K562 (cell line): ENCODE results near the gene MRPL4. TPM values are rescaled to one million over a fixed set of nuclear protein-coding genes. Genes with fewer than 3 reads are reported as not detected.
A peak's percentile ranks its signal among the peaks of the same experiment; 100 is the strongest.

Experiments
- ATAC-seq: fragments of 200-7000 bp; cut with Tn5 transposase; 3 replicates; pipeline ENCODE4 v1.9.1; 2020; ENCODE audit warnings: moderate library complexity
- BruUV-seq: library from RNA; stranded (reverse); fragments of 400-500 nt; replicated peaks from 2 replicates; lab custom pipeline; 2021; lab: Mats Ljungman, UMichigan
- CTCF ChIA-PET: fragments of 300-600 bp; formaldehyde crosslinking; extraction: SDS; loops from one replicate; lab custom pipeline; 2021; ENCODE audit warnings: low intra/inter-chr PET ratio; lab: Yijun Ruan, JAX
- POLR2A ChIA-PET: fragments of 300-600, 350-650 bp; sonication (Branson Sonifier 250); formaldehyde crosslinking; extraction: SDS; loops from one replicate; lab custom pipeline; 2021; ENCODE audit warnings: antibody characterized with exemption, inconsistent platforms; lab: Yijun Ruan, JAX
- DNase-seq, 4 experiments: peaks; one replicate each; pipeline versions ENCODE4 v3.0.0 to v3.0.0-alpha.2; 2011 to 2018; ENCODE audit warnings: low spot score in 3 of 4, mixed read lengths in 3 of 4; ENCODE audit errors: extremely low read depth in 1 of 4
- FAIRE-seq: peaks from 2 replicates; lab custom pipeline; 2011; peaks lifted over from hg19 to GRCh38; lab: Jason Lieb, UNC
- H2AFZ ChIP-seq: 2 replicates; pipeline ENCODE4 v1.6.0; 2011; ENCODE audit warnings: low read depth, low read length, control low read depth, inconsistent platforms
- H3K27ac ChIP-seq: fragments of 200-600 bp; 3 replicates; pipeline ENCODE4 v1.8.0; 2011; ENCODE audit warnings: low read depth, mild to moderate bottlenecking, control low read depth, inconsistent platforms, low read length, moderate library complexity, mixed read lengths; ENCODE audit errors: extremely low read depth
- H3K27me3 ChIP-seq, 2 experiments: fragments of 300-600 bp in 1 of 2; 2 replicates in 1 of 2; 3 replicates in 1 of 2; pipeline versions ENCODE4 v1.6.0 to v1.8.0; 2011; ENCODE audit warnings: inconsistent platforms in 2 of 2, low read length in 2 of 2, mild to moderate bottlenecking in 1 of 2, mixed read lengths in 1 of 2, moderate library complexity in 1 of 2; ENCODE audit not compliant: control insufficient read depth in 2 of 2, insufficient read depth in 2 of 2
- H3K36me3 ChIP-seq: fragments of 300-600 bp; 3 replicates; pipeline ENCODE4 v1.8.0; 2011; ENCODE audit warnings: mild to moderate bottlenecking, low read length, inconsistent platforms; ENCODE audit not compliant: control insufficient read depth, insufficient read depth
- H3K4me1 ChIP-seq, 2 experiments: fragments of 200-600 bp in 1 of 2; replicated peaks in 1 of 2; 2 replicates in 1 of 2; 3 replicates in 1 of 2; pipeline versions ENCODE4 v1.5.1 to v1.8.0; 2011; ENCODE audit warnings: inconsistent platforms in 2 of 2, low read length in 2 of 2, mild to moderate bottlenecking in 1 of 2, mixed read lengths in 1 of 2, moderate library complexity in 1 of 2; ENCODE audit not compliant: control insufficient read depth in 2 of 2, insufficient read depth in 2 of 2
- H3K4me2 ChIP-seq: 2 replicates; pipeline ENCODE4 v1.6.1; 2011; ENCODE audit warnings: low read length, control low read depth, inconsistent platforms, mixed read lengths; ENCODE audit not compliant: insufficient read depth
- H3K4me3 ChIP-seq: fragments of 200-600 bp; sonication (generic), shearing (Covaris generic); 2 replicates; pipeline ENCODE4 v1.5.1; 2016; ENCODE audit warnings: control low read depth, inconsistent platforms
- H3K79me2 ChIP-seq: fragments of 200-600 bp; 3 replicates; pipeline ENCODE4 v1.8.0; 2011; ENCODE audit warnings: low read length, inconsistent platforms; ENCODE audit not compliant: control insufficient read depth, insufficient read depth
- H3K9ac ChIP-seq, 2 experiments: 2 replicates each; pipeline versions ENCODE4 v1.6.0 to v1.6.1; 2011; ENCODE audit warnings: low read depth in 2 of 2, low read length in 2 of 2, control low read depth in 1 of 2, inconsistent platforms in 1 of 2, mild to moderate bottlenecking in 1 of 2, mixed read lengths in 1 of 2; ENCODE audit not compliant: insufficient read depth in 1 of 2
- H3K9me1 ChIP-seq: one replicate; pipeline ENCODE4 v1.6.0; 2011; ENCODE audit warnings: inconsistent platforms, mild to moderate bottlenecking, low read length, moderate library complexity; ENCODE audit not compliant: control insufficient read depth, insufficient read depth
- H3K9me3 ChIP-seq: replicated peaks from 2 replicates; pipeline ENCODE4 v1.5.1; 2011; ENCODE audit warnings: low read depth, low read length, inconsistent platforms; ENCODE audit not compliant: control insufficient read depth, insufficient read depth
- H4K20me1 ChIP-seq: replicated peaks from 2 replicates; pipeline ENCODE4 v1.6.1; 2011; ENCODE audit warnings: low read length, inconsistent platforms, mixed read lengths; ENCODE audit not compliant: control insufficient read depth, insufficient read depth
- BRCA1 ChIP-seq, 2 experiments: fragments of 450-650 bp in 1 of 2; sonication (generic) in 1 of 2; formaldehyde crosslinking in 1 of 2; IDR thresholded peaks; 2 replicates each; pipeline versions ENCODE4 v1.5.0 to v1.6.1; 2017 to 2020; ENCODE audit warnings: mild to moderate bottlenecking in 1 of 2, missing genetic modification reagents in 1 of 2
- CBFB ChIP-seq: sonication (generic); formaldehyde crosslinking; IDR thresholded peaks from 2 replicates; pipeline ENCODE4 v1.4.0; 2020; ENCODE audit warnings: mild to moderate bottlenecking, missing genetic modification reagents
- CHD1 ChIP-seq: fragments of 200-600 bp; sonication (generic); IDR thresholded peaks from one replicate; pipeline ENCODE4 v1.6.1; 2012; ENCODE audit warnings: mild to moderate bottlenecking, moderate library complexity, low read length, inconsistent platforms
- ETV5 ChIP-seq: sonication (generic); formaldehyde crosslinking; IDR thresholded peaks from 2 replicates; pipeline ENCODE4 v1.4.0; 2020; ENCODE audit warnings: low read depth, mild to moderate bottlenecking, missing genetic modification reagents
- JUN ChIP-seq, 2 experiments: sonication (generic) in 1 of 2; formaldehyde crosslinking in 1 of 2; IDR thresholded peaks; 2 replicates each; pipeline versions ENCODE4 v1.6.1 to v1.8.0; 2012 to 2022; ENCODE audit warnings: borderline replicate concordance in 2 of 2, mild to moderate bottlenecking in 2 of 2, improper control_type of control experiment in 1 of 2, low read depth in 1 of 2, low read length in 1 of 2, missing genetic modification reagents in 1 of 2
- KDM5B ChIP-seq: fragments of 200-600 bp; sonication (generic); IDR thresholded peaks from 2 replicates; pipeline ENCODE4 v1.6.1; 2012; ENCODE audit warnings: low read depth, mild to moderate bottlenecking, moderate library complexity, low read length, control low read depth, inconsistent platforms; ENCODE audit not compliant: insufficient replicate concordance
- NFIC ChIP-seq: fragments of 450-650 bp; IDR thresholded peaks from 2 replicates; pipeline ENCODE4 v1.6.1; 2017; ENCODE audit warnings: mild to moderate bottlenecking, inconsistent platforms
- POLR2A ChIP-seq: fragments of 450-650 bp; conservative IDR thresholded peaks from 2 replicates; pipeline ENCODE4 v1.6.1; 2016
- RBBP5 ChIP-seq: fragments of 200-600 bp; sonication (generic); IDR thresholded peaks from 2 replicates; pipeline ENCODE4 v1.6.1; 2012; ENCODE audit warnings: borderline replicate concordance, mild to moderate bottlenecking, low read length, control low read depth, inconsistent platforms; ENCODE audit not compliant: insufficient read depth, poor library complexity, severe bottlenecking
- RBM22 ChIP-seq: fragments of 200-400 bp; formaldehyde crosslinking; IDR thresholded peaks from 2 replicates; pipeline ENCODE4 v1.6.1; 2018; ENCODE audit warnings: low read length, low read depth; ENCODE audit not compliant: poor library complexity, severe bottlenecking
- SMAD1 ChIP-seq: fragments of 150-350 bp; IDR thresholded peaks from 2 replicates; pipeline ENCODE4 v1.6.1; 2014; ENCODE audit warnings: low read length, low read depth; ENCODE audit not compliant: partially characterized antibody
- TAF15 ChIP-seq: fragments of 200-400 bp; formaldehyde crosslinking; IDR thresholded peaks from 2 replicates; pipeline ENCODE4 v1.6.1; 2017; ENCODE audit warnings: mild to moderate bottlenecking, low read depth, low read length, moderate library complexity
- THRAP3 ChIP-seq: fragments of 450-650 bp; IDR thresholded peaks from 2 replicates; pipeline ENCODE4 v1.6.1; 2016; ENCODE audit warnings: mild to moderate bottlenecking, inconsistent platforms, borderline replicate concordance
- YY1 ChIP-seq, 3 experiments: IDR thresholded peaks; 2 replicates each; pipeline ENCODE4 v1.6.1; 2011; ENCODE audit warnings: low read length in 2 of 3, mild to moderate bottlenecking in 2 of 3, moderate library complexity in 2 of 3, borderline replicate concordance in 1 of 3, control low read depth in 1 of 3, low read depth in 1 of 3; ENCODE audit not compliant: insufficient read depth in 3 of 3, insufficient replicate concordance in 2 of 3, control insufficient read depth in 1 of 3, insufficient read length in 1 of 3; ENCODE audit errors: extremely low read depth in 1 of 3
- ZFPM2 ChIP-seq: fragments of 250-450 bp; sonication (Bioruptor Pico); IDR thresholded peaks from 2 replicates; pipeline ENCODE4 v1.5.1; 2022; ENCODE audit warnings: mild to moderate bottlenecking
- ZNF140 ChIP-seq: fragments of 250-450 bp; sonication (Bioruptor Pico); IDR thresholded peaks from 2 replicates; pipeline ENCODE4 v1.8.0; 2021; ENCODE audit warnings: moderate library complexity, mild to moderate bottlenecking, inconsistent platforms
- WGBS: fragments of 100-300 bp; shearing (Covaris generic); methylation state at CpG from one replicate; pipeline ENCODE4 v1.1.6; 2016; ENCODE audit warnings: low coverage, mixed read lengths; ENCODE audit not compliant: insufficient coverage; ENCODE audit errors: missing lambda C conversion rate; 5-methylcytosine and 5-hydroxymethylcytosine counted together
- in situ Hi-C: fragments of 300-500 bp; cut with MboI; formaldehyde crosslinking; loops from 4 replicates; pipeline ENCODE4 v1.15.0; 2018; ENCODE audit warnings: inconsistent platforms, mixed read lengths
- intact Hi-C: fragments of 100-400 bp; cut with micrococcal nuclease; formaldehyde crosslinking; loops from 2 replicates; pipeline ENCODE4 v1.14.2; 2022
- polyA plus RNA-seq, 8 experiments: library from polyadenylated mRNA; depleted of rRNA in 4 of 8; stranded (reverse) in 5 of 8; unstranded in 3 of 8; fragments of >200 nt; fragmentation: Nextera tagmentation in 2 of 8; fragmentation: Illumina TruSeq in 1 of 8; extraction: Ambion mirVana in 2 of 8; extraction: Trizol in 1 of 8; gene quantifications; 2 replicates each; pipeline versions ENCODE4 v1.2.1 to v1.2.3, GENCODE V29; 2011 to 2014; ENCODE audit warnings: inconsistent platforms in 1 of 8, missing spikeins in 1 of 8
- total RNA-seq, 7 experiments: library from RNA; depleted of rRNA in 6 of 7; stranded (reverse); fragments of >200 nt in 6 of 7; fragmentation: Illumina TruSeq in 2 of 7; extraction: Trizol in 2 of 7; gene quantifications; 2 replicates each; pipeline versions ENCODE4 v1.2.1 to v1.2.3, GENCODE V29; 2011 to 2021; ENCODE audit warnings: low replicate concordance in 1 of 7
- TF ChIP-seq, protein P1 (sequence below): sonication (generic); formaldehyde crosslinking; IDR thresholded peaks from 2 replicates; pipeline ENCODE4 v1.8.0; 2022; ENCODE audit warnings: missing genetic modification reagents, mild to moderate bottlenecking, moderate library complexity, borderline replicate concordance
- TF ChIP-seq, protein P2 (sequence below), 2 experiments: fragments of 450-650 bp; IDR thresholded peaks; 2 replicates each; pipeline ENCODE4 v1.6.1; 2016

The MRPL4 gene
- total and polyA plus RNA-seq, 9 of the 15 experiments (the other 6 are each of a cell fraction or from before 2014, with no cell fraction given), result 1.4 to 239 (median 64.9) TPM

DNA sequence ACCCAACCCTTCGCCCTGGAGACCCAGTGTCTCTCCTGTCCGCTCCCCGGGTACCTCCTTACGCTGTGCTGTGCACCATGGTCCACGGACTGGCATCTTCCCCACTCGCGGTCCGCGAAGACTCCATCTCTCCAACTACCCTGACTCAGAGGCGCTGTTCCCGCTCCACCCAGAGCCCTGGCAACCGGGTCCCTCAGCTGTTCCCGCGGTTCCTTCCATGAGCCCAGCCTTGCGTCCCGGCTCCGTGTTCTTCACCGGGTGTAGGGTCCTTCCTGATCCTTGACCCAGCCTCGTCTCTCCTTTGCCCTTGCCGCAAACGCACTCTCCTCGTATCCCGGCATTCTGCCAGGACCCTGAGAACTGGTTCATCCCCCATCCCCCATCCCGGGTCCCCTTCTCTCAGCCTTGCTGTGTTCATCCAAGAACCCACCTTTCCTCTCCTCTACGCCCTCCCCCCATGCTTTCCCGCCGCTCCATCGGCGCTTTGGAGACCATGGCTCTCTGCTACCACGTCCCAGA, 38.4 kb downstream of the MRPL4 start:
- DNase-seq (peak in 2 of 4 experiments; percentile 19 to 52), FAIRE-seq (no peak), ATAC-seq (no peak)
- Histone ChIP-seq H3K27me3 (no peaks in the 10 kb centered on the region), H3K9me3 (peaks cover 2% of the 10 kb centered on the region; the same call in 1 of the 2 replicates), H3K4me1 (peaks cover 24 to 91% of the 10 kb centered on the region in 2 experiments; a peak in 4 of 5 replicates), H4K20me1 (no peaks in the 10 kb centered on the region; the same call in 1 of the 2 replicates), H2AFZ (peak overlapping the region; percentile 44), H3K9me1 (no peaks in the 10 kb centered on the region), H3K4me3 (peak overlapping the region; percentile 79), H3K36me3 (peaks cover 39% of the 10 kb centered on the region), H3K4me2 (peak overlapping the region; percentile 99), H3K79me2 (peaks cover 83% of the 10 kb centered on the region), H3K27ac (peak overlapping the region; percentile 96), H3K9ac (peak overlapping the region; percentile 91 to 99)
- POLR2A ChIA-PET, result interaction anchor here (0.8 to 3.6 kb wide), 7 partner anchors 10 to 102 kb away, joined by 3 to 23 read pairs (median 5); partner anchors contain the start of gene RAVER1
- under 1% methylated on average over 30 of the region's 30 CpGs for WGBS
- CTCF ChIA-PET, result no interaction called here
- no TSS peak for BruUV-seq
- in situ Hi-C loops, result no loop called here
- intact Hi-C loops, result no loop called here
- TF ChIP-seq RBBP5, result peak; percentile 68
- 0 out of 2 replicates have a peak, but pooled peaks have one; percentile 28 for TF ChIP-seq TAF15
- TF ChIP-seq, protein P1, sequence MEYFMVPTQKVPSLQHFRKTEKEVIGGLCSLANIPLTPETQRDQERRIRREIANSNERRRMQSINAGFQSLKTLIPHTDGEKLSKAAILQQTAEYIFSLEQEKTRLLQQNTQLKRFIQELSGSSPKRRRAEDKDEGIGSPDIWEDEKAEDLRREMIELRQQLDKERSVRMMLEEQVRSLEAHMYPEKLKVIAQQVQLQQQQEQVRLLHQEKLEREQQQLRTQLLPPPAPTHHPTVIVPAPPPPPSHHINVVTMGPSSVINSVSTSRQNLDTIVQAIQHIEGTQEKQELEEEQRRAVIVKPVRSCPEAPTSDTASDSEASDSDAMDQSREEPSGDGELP (CRISPR knock-in tag), result peak; percentile 27; the same call in 1 of the 2 replicates
- TF ChIP-seq ETV5 (CRISPR knock-in tag), result no peak
- TF ChIP-seq SMAD1, result peak; percentile 42
- peak; percentile 5; the same call in 1 of the 2 replicates for TF ChIP-seq CBFB (CRISPR knock-in tag)
- TF ChIP-seq ZFPM2, result 0 out of 2 replicates have a peak, but pooled peaks have one; percentile 3
- peak in 1 of 3 experiments; percentile 2 for TF ChIP-seq YY1 (IDR thresholded peaks at IDR 0.05; ENCODE audit: borderline replicate concordance in 1 of 3, control insufficient read depth in 1 of 3, extremely low read depth in 1 of 3, insufficient read depth in 3 of 3, insufficient read length in 1 of 3, insufficient replicate concordance in 2 of 3, low read depth in 1 of 3, low read length in 2 of 3)
- no peak for TF ChIP-seq BRCA1 (IDR thresholded peaks at IDR 0.05)
- peak; percentile 3; the same call in 1 of the 2 replicates for TF ChIP-seq BRCA1 (CRISPR knock-in tag; IDR thresholded peaks at IDR 0.05)
- peak; percentile 23 for TF ChIP-seq RBM22
- TF ChIP-seq THRAP3, result 0 out of 2 replicates have a peak, but pooled peaks have one; percentile 10
- TF ChIP-seq KDM5B, result peak; percentile 76
- peak; percentile 77 for TF ChIP-seq CHD1
- TF ChIP-seq POLR2A, result peak; percentile 68
- TF ChIP-seq NFIC, result peak; percentile 45
- no peak for TF ChIP-seq ZNF140 (CRISPR knock-in tag)
- no peak for TF ChIP-seq JUN (IDR thresholded peaks at IDR 0.05; ENCODE audit: borderline replicate concordance, low read depth, low read length)
- 0 out of 2 replicates have a peak, but pooled peaks have one; percentile 10 for TF ChIP-seq JUN (CRISPR knock-in tag; IDR thresholded peaks at IDR 0.05; ENCODE audit: borderline replicate concordance)
- TF ChIP-seq, protein P2, sequence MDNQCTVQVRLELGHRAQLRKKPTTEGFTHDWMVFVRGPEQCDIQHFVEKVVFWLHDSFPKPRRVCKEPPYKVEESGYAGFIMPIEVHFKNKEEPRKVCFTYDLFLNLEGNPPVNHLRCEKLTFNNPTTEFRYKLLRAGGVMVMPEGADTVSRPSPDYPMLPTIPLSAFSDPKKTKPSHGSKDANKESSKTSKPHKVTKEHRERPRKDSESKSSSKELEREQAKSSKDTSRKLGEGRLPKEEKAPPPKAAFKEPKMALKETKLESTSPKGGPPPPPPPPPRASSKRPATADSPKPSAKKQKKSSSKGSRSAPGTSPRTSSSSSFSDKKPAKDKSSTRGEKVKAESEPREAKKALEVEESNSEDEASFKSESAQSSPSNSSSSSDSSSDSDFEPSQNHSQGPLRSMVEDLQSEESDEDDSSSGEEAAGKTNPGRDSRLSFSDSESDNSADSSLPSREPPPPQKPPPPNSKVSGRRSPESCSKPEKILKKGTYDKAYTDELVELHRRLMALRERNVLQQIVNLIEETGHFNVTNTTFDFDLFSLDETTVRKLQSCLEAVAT (IDR thresholded peaks at IDR 0.05), result 0 out of 4 replicates have a peak, but pooled peaks of 1 of the 2 experiments have one; percentile 64
